Choroid plexus epithelial cell (primary cell): ENCODE results near the gene LMAN2.

ENCODE experiments used
- DNase-seq: peaks from one replicate; pipeline ENCODE4 v3.0.0-alpha.2; 2010; ENCODE audit warnings: low read depth
- H3K4me3 ChIP-seq: 2 replicates; pipeline ENCODE4 v1.5.1; 2011; ENCODE audit warnings: low read depth, mild to moderate bottlenecking, control low read depth, low read length, moderate library complexity
- CTCF ChIP-seq: conservative IDR thresholded peaks from 2 replicates; pipeline ENCODE4 v1.5.1; 2011; ENCODE audit warnings: low read depth, mild to moderate bottlenecking, control low read depth, inconsistent platforms, low read length, moderate library complexity

LMAN2 gene

GRCh38 chr5:177297922-177298321 lies 53.5 kb downstream of the LMAN2 start:
- no peak overlapping the region for H3K4me3 ChIP-seq
- DNase-seq: no peak
- no peak for TF ChIP-seq CTCF

GRCh38 chr5:177296581-177296980 lies 54.9 kb downstream of the LMAN2 start:
- H3K4me3 ChIP-seq: no peak overlapping the region
- no peak for DNase-seq
- no peak for TF ChIP-seq CTCF

GRCh38 chr5:177295924-177296323 lies 55.5 kb downstream of the LMAN2 start:
- no peak for DNase-seq
- no peak overlapping the region for H3K4me3 ChIP-seq
- TF ChIP-seq CTCF: no peak

DNA sequence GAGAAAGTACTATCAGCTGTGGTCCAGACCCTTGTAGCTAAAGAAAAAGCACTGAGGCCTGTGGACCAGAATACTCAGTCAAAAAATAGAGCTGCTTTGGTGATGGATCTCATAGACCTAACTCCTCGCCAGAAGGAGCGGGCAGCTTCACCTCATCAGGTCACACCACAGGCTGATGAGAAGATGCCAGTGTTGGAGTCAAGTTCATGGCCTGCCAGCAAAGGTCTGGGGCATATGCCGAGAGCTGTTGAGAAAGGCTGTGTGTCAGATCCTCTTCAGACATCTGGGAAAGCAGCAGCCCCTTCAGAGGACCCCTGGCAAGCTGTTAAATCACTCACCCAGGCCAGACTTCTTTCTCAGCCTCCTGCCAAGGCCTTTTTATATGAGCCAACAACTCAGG lies 56.8 kb downstream of the LMAN2 start:
- TF ChIP-seq CTCF: no peak
- no peak overlapping the region for H3K4me3 ChIP-seq
- DNase-seq: no peak

DNA sequence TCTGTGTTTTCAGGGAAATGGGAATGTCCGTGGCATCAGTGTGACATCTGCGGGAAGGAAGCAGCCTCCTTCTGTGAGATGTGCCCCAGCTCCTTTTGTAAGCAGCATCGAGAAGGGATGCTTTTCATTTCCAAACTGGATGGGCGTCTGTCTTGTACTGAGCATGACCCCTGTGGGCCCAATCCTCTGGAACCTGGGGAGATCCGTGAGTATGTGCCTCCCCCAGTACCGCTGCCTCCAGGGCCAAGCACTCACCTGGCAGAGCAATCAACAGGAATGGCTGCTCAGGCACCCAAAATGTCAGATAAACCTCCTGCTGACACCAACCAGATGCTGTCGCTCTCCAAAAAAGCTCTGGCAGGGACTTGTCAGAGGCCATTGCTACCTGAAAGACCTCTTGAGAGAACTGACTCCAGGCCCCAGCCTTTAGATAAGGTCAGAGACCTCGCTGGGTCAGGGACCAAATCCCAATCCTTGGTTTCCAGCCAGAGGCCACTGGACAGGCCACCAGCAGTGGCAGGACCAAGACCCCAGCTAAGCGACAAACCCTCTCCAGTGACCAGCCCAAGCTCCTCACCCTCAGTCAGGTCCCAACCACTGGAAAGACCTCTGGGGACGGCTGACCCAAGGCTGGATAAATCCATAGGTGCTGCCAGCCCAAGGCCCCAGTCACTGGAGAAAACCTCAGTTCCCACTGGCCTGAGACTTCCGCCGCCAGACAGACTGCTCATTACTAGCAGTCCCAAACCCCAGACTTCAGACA lies 57.5 kb downstream of the LMAN2 start:
- no peak for TF ChIP-seq CTCF
- DNase-seq: no peak
- no peak overlapping the region for H3K4me3 ChIP-seq

DNA sequence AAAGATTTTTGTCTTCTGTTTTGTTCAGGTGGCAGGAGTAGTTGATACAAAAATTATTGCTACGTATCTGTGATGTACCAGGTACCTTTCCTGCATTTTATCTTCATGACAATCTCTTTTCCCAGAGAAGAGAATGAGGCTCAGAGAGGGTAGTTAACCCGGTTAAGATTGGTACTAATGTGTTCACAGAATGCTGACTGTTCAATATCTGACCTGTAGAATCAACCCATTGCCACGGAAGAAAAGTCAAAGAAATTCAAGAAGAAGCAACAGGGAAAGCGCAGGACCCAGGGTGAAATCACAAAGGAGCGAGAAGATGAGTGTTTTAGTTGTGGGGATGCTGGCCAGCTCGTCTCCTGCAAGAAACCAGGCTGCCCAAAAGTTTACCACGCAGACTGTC lies 59.7 kb downstream of the LMAN2 start:
- TF ChIP-seq CTCF: no peak
- DNase-seq: no peak
- no peak overlapping the region for H3K4me3 ChIP-seq
